SK-N-SH (cell line): ENCODE measurements around the gene NPIPB2. TPM values are rescaled to one million over a fixed set of nuclear protein-coding genes. Genes with fewer than 3 reads are reported as not detected.

Experiments
- CTCF ChIA-PET: fragments of 300-600, 350-600 bp; formaldehyde crosslinking; extraction: SDS; loops from one replicate; lab custom pipeline; 2021; lab: Yijun Ruan, JAX
- POLR2A ChIA-PET: fragments of 350-600 bp; sonication (Branson Sonifier 250); formaldehyde crosslinking; extraction: SDS; loops from one replicate; lab custom pipeline; 2020; ENCODE audit warnings: antibody characterized with exemption, inconsistent platforms; lab: Yijun Ruan, JAX
- DNase-seq: peaks from one replicate; pipeline ENCODE4 v3.0.0; 2012
- H2AFZ ChIP-seq: fragments of 200-600 bp; sonication (generic); 2 replicates; pipeline ENCODE4 v1.8.1; 2016; ENCODE audit warnings: antibody characterized with exemption, mild to moderate bottlenecking, low read depth
- H3F3A ChIP-seq: fragments of 200-600 bp; sonication (generic); replicated peaks from 2 replicates; pipeline ENCODE3; 2016; ENCODE audit warnings: antibody characterized with exemption, mild to moderate bottlenecking; ENCODE audit not compliant: insufficient read depth
- H3K27ac ChIP-seq, 2 experiments: fragments of 200-500 bp in 1 of 2; fragments of 200-600 bp in 1 of 2; sonication (Bioruptor generic) in 1 of 2; sonication (generic), shearing (Covaris generic) in 1 of 2; 2 replicates each; pipeline versions ENCODE4 v1.5.1 to v1.6.1; 2014 to 2016; ENCODE audit warnings: low read depth in 2 of 2, inconsistent platforms in 1 of 2, low read length in 1 of 2, mild to moderate bottlenecking in 1 of 2, mixed read lengths in 1 of 2
- H3K27me3 ChIP-seq: fragments of 200-600 bp; sonication (generic), shearing (Covaris generic); 2 replicates; pipeline ENCODE4 v1.6.1; 2016; ENCODE audit warnings: mixed run types; ENCODE audit not compliant: insufficient read depth
- H3K36me3 ChIP-seq, 2 experiments: fragments of 200-500 bp in 1 of 2; fragments of 200-600 bp in 1 of 2; sonication (Bioruptor generic) in 1 of 2; sonication (generic) in 1 of 2; replicated peaks in 1 of 2; 2 replicates each; pipeline versions ENCODE3 to v1.5.1; 2014 to 2016; ENCODE audit warnings: low read length in 1 of 2, mild to moderate bottlenecking in 1 of 2; ENCODE audit not compliant: insufficient read depth in 2 of 2, control insufficient read depth in 1 of 2
- H3K4me1 ChIP-seq, 2 experiments: fragments of 200-500 bp in 1 of 2; fragments of 200-600 bp in 1 of 2; sonication (Bioruptor generic) in 1 of 2; sonication (generic), shearing (Covaris generic) in 1 of 2; 2 replicates each; pipeline versions ENCODE4 v1.5.1 to v1.6.1; 2014 to 2016; ENCODE audit warnings: low read depth in 1 of 2, low read length in 1 of 2, mixed run types in 1 of 2; ENCODE audit not compliant: insufficient read depth in 2 of 2, control insufficient read depth in 1 of 2
- H3K4me2 ChIP-seq: fragments of 200-600 bp; sonication (generic), shearing (Covaris generic); 2 replicates; pipeline ENCODE4 v1.6.1; 2017; ENCODE audit warnings: mixed run types
- H3K4me3 ChIP-seq, 2 experiments: fragments of 200-500 bp in 1 of 2; fragments of 200-600 bp in 1 of 2; sonication (Bioruptor generic) in 1 of 2; sonication (generic), shearing (Covaris generic) in 1 of 2; 2 replicates each; pipeline versions ENCODE4 v1.5.1 to v1.8.1; 2014 to 2016; ENCODE audit warnings: low read depth in 2 of 2, inconsistent platforms in 1 of 2, low read length in 1 of 2, mild to moderate bottlenecking in 1 of 2, mixed read lengths in 1 of 2, moderate library complexity in 1 of 2
- H3K79me2 ChIP-seq: fragments of 200-600 bp; sonication (generic); 2 replicates; pipeline ENCODE4 v1.8.1; 2017; ENCODE audit warnings: mild to moderate bottlenecking; ENCODE audit not compliant: insufficient read depth
- H3K9ac ChIP-seq: fragments of 200-600 bp; sonication (generic); 2 replicates; pipeline ENCODE4 v1.6.1; 2017; ENCODE audit warnings: mixed run types
- H3K9me2 ChIP-seq: fragments of 200-600 bp; sonication (generic); 2 replicates; pipeline ENCODE4 v1.6.1; 2017; ENCODE audit warnings: mixed run types
- H3K9me3 ChIP-seq: fragments of 200-600 bp; sonication (generic); 2 replicates; pipeline ENCODE4 v1.6.1; 2017; ENCODE audit warnings: mixed run types, mild to moderate bottlenecking, moderate library complexity
- H4K20me1 ChIP-seq: fragments of 200-600 bp; sonication (generic); 2 replicates; pipeline ENCODE4 v1.6.1; 2017; ENCODE audit warnings: mild to moderate bottlenecking, mixed run types; ENCODE audit not compliant: insufficient read depth
- CHD2 ChIP-seq: fragments of 150-350 bp; IDR thresholded peaks from 2 replicates; pipeline ENCODE4 v1.6.1; 2018; ENCODE audit warnings: low read length; ENCODE audit not compliant: partially characterized antibody
- EZH2phosphoT487 ChIP-seq: fragments of 200-600 bp; sonication (generic); IDR thresholded peaks from 2 replicates; pipeline ENCODE4 v1.6.1; 2017; ENCODE audit warnings: low read depth, mixed run types, mild to moderate bottlenecking, antibody characterized with exemption, moderate library complexity, borderline replicate concordance
- FOSL2 ChIP-seq: IDR thresholded peaks from 2 replicates; pipeline ENCODE4 v1.4.0; 2012; ENCODE audit warnings: low read depth, mild to moderate bottlenecking, moderate library complexity, borderline replicate concordance
- FOXJ3 ChIP-seq: sonication (generic); formaldehyde crosslinking; IDR thresholded peaks from 2 replicates; pipeline ENCODE4 v1.5.1; 2020; ENCODE audit warnings: mild to moderate bottlenecking, missing genetic modification reagents
- GABPA ChIP-seq: IDR thresholded peaks from 2 replicates; pipeline ENCODE4 v1.4.0; 2012; ENCODE audit warnings: low read depth, mild to moderate bottlenecking
- MEF2A ChIP-seq: IDR thresholded peaks from 2 replicates; pipeline ENCODE4 v1.4.0; 2012; ENCODE audit warnings: low read depth, borderline replicate concordance
- MXI1 ChIP-seq: IDR thresholded peaks from 2 replicates; pipeline ENCODE4 v1.6.1; 2012; ENCODE audit warnings: mild to moderate bottlenecking, low read depth, low read length, improper control_type of control experiment
- NRF1 ChIP-seq: IDR thresholded peaks from 2 replicates; pipeline ENCODE4 v1.6.1; 2012; ENCODE audit warnings: low read depth, mild to moderate bottlenecking, low read length
- POLR2AphosphoS5 ChIP-seq: IDR thresholded peaks from 2 replicates; pipeline ENCODE4 v1.6.1; 2012; ENCODE audit warnings: low read depth, low read length
- RCOR1 ChIP-seq: fragments of 150-350 bp; IDR thresholded peaks from 2 replicates; pipeline ENCODE4 v1.6.1; 2017; ENCODE audit warnings: antibody characterized with exemption, low read length
- RFX5 ChIP-seq: IDR thresholded peaks from 2 replicates; pipeline ENCODE4 v1.6.1; 2012; ENCODE audit warnings: mild to moderate bottlenecking, improper control_type of control experiment, low read length
- SMC3 ChIP-seq: IDR thresholded peaks from 2 replicates; pipeline ENCODE4 v1.6.1; 2012; ENCODE audit warnings: low read depth, low read length, improper control_type of control experiment
- TAF1 ChIP-seq: IDR thresholded peaks from 2 replicates; pipeline ENCODE4 v1.6.1; 2012; ENCODE audit warnings: low read depth, mild to moderate bottlenecking, low read length, moderate library complexity, borderline replicate concordance
- TCF12 ChIP-seq: IDR thresholded peaks from 2 replicates; pipeline ENCODE4 v1.4.0; 2012
- YY1 ChIP-seq: IDR thresholded peaks from 2 replicates; pipeline ENCODE4 v1.4.0; 2012; ENCODE audit warnings: low read depth, mild to moderate bottlenecking
- WGBS: methylation state at CpG from one replicate; pipeline ENCODE4 v1.1.6; 2017; ENCODE audit warnings: low lambda C conversion rate; 5-methylcytosine and 5-hydroxymethylcytosine counted together
- polyA plus RNA-seq, 3 experiments: library from polyadenylated mRNA; depleted of rRNA; stranded (reverse); fragments of >200 nt; gene quantifications; 2 replicates each; pipeline ENCODE4 v1.2.3, GENCODE V29; 2012
- TF ChIP-seq, protein P1 (sequence below): fragments of 200-600 bp; sonication (generic); IDR thresholded peaks from 2 replicates; pipeline ENCODE4 v1.6.1; 2017; ENCODE audit warnings: antibody characterized with exemption, mild to moderate bottlenecking, moderate library complexity
- TF ChIP-seq, protein P2 (sequence below): IDR thresholded peaks from 2 replicates; pipeline ENCODE4; 2012

NPIPB2 gene
- polyA plus RNA-seq, 1 of the 3 experiments (the other 2 are of a cell fraction): 9.3 TPM

DNA sequence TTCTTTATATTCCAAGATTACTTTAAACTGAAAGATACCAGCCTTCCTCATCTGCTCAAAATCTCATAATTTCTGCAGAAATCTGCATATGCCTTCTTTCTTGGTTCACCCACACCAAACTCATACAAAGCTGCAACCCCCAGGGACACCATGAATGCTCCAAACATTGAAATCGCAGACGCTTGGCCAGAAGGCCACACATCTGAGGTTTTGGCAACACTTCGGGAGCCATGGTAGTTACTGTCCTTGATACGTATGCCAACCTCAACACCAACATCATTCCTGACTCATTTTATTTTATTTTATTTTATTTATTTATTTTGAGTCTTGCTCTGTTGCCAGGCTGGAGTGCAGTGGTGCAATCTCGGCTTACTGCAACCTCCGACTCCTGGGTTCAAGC lies 37.9 kb downstream of the NPIPB2 start:
- H3K36me3 ChIP-seq: peaks cover 0 to 3% of the 10 kb centered on the region in 2 experiments
- DNase-seq: no peak
- H3K4me3 ChIP-seq: no peak overlapping the region
- no peak overlapping the region for H2AFZ ChIP-seq
- no peaks in the 10 kb centered on the region for H3K9me2 ChIP-seq
- H3K79me2 ChIP-seq: peaks cover 100% of the 10 kb centered on the region
- 91% methylated on average over 6 of the region's 6 CpGs for WGBS
- POLR2A ChIA-PET: interaction anchor here (0.7 kb wide), 1 partner anchor 15 kb away, joined by 3 read pairs; no protein-coding TSS in a partner anchor
- H3K4me1 ChIP-seq: no peaks in the 10 kb centered on the region; a peak in 1 of 4 replicates
- no peaks in the 10 kb centered on the region for H3K27me3 ChIP-seq
- no peak overlapping the region for H3K9ac ChIP-seq
- no peak overlapping the region for H3K4me2 ChIP-seq
- H3K27ac ChIP-seq: no peak overlapping the region
- H3K9me3 ChIP-seq: no peaks in the 10 kb centered on the region
- TF ChIP-seq EZH2phosphoT487: no peak
- H4K20me1 ChIP-seq: peaks cover 91% of the 10 kb centered on the region
- no peaks in the 10 kb centered on the region for H3F3A ChIP-seq
- CTCF ChIA-PET: interaction anchor here (2.1 kb wide), 1 partner anchor 164 kb away, joined by 11 read pairs; no protein-coding TSS in a partner anchor

DNA sequence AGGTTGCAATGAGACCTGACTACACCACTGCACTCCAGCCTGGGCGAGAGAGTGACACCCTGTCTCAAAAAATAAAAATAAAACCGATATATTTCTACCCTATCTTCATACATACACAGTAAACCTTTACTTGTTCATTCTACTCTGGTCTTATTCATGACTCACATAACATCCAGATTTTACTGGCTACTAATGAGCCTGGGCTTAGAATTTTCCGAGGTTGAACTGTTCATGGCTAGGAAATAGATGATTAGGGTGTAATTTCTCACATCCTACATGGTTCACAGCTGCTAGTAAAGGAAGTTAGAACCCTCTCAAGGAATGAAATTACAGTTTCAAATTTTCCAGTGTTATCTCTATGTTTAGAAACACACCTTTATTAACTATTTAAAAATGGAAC lies 40.8 kb downstream of the NPIPB2 start:
- no peak overlapping the region for H3K9ac ChIP-seq
- H3K9me2 ChIP-seq: no peaks in the 10 kb centered on the region
- DNase-seq: no peak
- no peaks in the 10 kb centered on the region for H3K27me3 ChIP-seq
- H4K20me1 ChIP-seq: peaks cover 93% of the 10 kb centered on the region
- TF ChIP-seq TAF1 (no peak), RCOR1 (no peak), RFX5 (no peak), FOSL2 (no peak), TCF12 (no peak), SMC3 (no peak), GABPA (no peak), CHD2 (no peak), NRF1 (no peak), FOXJ3 (no peak), EZH2phosphoT487 (no peak), YY1 (no peak), MEF2A (no peak), MXI1 (no peak), POLR2AphosphoS5 (no peak)
- TF ChIP-seq, protein P1, sequence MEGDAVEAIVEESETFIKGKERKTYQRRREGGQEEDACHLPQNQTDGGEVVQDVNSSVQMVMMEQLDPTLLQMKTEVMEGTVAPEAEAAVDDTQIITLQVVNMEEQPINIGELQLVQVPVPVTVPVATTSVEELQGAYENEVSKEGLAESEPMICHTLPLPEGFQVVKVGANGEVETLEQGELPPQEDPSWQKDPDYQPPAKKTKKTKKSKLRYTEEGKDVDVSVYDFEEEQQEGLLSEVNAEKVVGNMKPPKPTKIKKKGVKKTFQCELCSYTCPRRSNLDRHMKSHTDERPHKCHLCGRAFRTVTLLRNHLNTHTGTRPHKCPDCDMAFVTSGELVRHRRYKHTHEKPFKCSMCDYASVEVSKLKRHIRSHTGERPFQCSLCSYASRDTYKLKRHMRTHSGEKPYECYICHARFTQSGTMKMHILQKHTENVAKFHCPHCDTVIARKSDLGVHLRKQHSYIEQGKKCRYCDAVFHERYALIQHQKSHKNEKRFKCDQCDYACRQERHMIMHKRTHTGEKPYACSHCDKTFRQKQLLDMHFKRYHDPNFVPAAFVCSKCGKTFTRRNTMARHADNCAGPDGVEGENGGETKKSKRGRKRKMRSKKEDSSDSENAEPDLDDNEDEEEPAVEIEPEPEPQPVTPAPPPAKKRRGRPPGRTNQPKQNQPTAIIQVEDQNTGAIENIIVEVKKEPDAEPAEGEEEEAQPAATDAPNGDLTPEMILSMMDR: no peak
- TF ChIP-seq, protein P2, sequence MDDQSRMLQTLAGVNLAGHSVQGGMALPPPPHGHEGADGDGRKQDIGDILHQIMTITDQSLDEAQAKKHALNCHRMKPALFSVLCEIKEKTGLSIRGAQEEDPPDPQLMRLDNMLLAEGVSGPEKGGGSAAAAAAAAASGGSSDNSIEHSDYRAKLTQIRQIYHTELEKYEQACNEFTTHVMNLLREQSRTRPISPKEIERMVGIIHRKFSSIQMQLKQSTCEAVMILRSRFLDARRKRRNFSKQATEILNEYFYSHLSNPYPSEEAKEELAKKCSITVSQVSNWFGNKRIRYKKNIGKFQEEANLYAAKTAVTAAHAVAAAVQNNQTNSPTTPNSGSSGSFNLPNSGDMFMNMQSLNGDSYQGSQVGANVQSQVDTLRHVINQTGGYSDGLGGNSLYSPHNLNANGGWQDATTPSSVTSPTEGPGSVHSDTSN: no peak
- peaks cover 2 to 4% of the 10 kb centered on the region in 2 experiments for H3K36me3 ChIP-seq
- H3K4me3 ChIP-seq: no peak overlapping the region
- H2AFZ ChIP-seq: no peak overlapping the region
- H3K79me2 ChIP-seq: peaks cover 97% of the 10 kb centered on the region
- no peaks in the 10 kb centered on the region for H3K9me3 ChIP-seq
- 71% methylated on average over 3 of the region's 3 CpGs for WGBS
- H3K4me2 ChIP-seq: no peak overlapping the region
- H3F3A ChIP-seq: peaks cover 21% of the 10 kb centered on the region
- peaks cover 0 to 15% of the 10 kb centered on the region in 2 experiments; a peak in 2 of 4 replicates for H3K4me1 ChIP-seq
- ChIA-PET CTCF (interaction anchor here (1.0 to 2.7 kb wide), 3 partner anchors 10 to 167 kb away, joined by 3 to 7 read pairs (median 3); no protein-coding TSS in a partner anchor), POLR2A (no interaction called here)
- no peak overlapping the region for H3K27ac ChIP-seq
